Astrocyte of the spinal cord (primary cell): ENCODE data around the gene MRPL46.

Experiments
- DNase-seq: peaks from one replicate; pipeline ENCODE4 v3.0.0; 2011; ENCODE audit warnings: low read depth, low spot score
- H3K4me3 ChIP-seq: 2 replicates; pipeline ENCODE4 v1.5.1; 2011; ENCODE audit warnings: low read depth, mild to moderate bottlenecking, low read length, moderate library complexity
- CTCF ChIP-seq: IDR thresholded peaks from 2 replicates; pipeline ENCODE4 v1.5.1; 2012; ENCODE audit warnings: low read depth, mild to moderate bottlenecking, low read length, inconsistent platforms
- in situ Hi-C: cut with HindIII; loops from 2 replicates; pipeline ENCODE4 v1.10.0; 2017; ENCODE audit warnings: low sequenced_read_pairs

MRPL46 gene

GRCh38 chr15:88509321-88509720, 42.1 kb upstream of the MRPL46 start:
- in situ Hi-C loops = no loop called here
- H3K4me3 ChIP-seq = no peak overlapping the region
- no peak for DNase-seq
- TF ChIP-seq CTCF = no peak

GRCh38 chr15:88506628-88507027, 39.4 kb upstream of the MRPL46 start:
- TF ChIP-seq CTCF = no peak
- no peak overlapping the region for H3K4me3 ChIP-seq
- DNase-seq = no peak
- in situ Hi-C loops = no loop called here

GRCh38 chr15:88505721-88506120, 38.5 kb upstream of the MRPL46 start:
- no peak for TF ChIP-seq CTCF
- no peak for DNase-seq
- in situ Hi-C loops = no loop called here
- H3K4me3 ChIP-seq = no peak overlapping the region

GRCh38 chr15:88504445-88504844, 37.3 kb upstream of the MRPL46 start:
- no peak overlapping the region for H3K4me3 ChIP-seq
- DNase-seq = no peak
- no peak for TF ChIP-seq CTCF
- in situ Hi-C loops = no loop called here

GRCh38 chr15:88498996-88499395, 31.8 kb upstream of the MRPL46 start:
- no peak for TF ChIP-seq CTCF
- no peak overlapping the region for H3K4me3 ChIP-seq
- in situ Hi-C loops = no loop called here
- DNase-seq = no peak

- no peak for DNase-seq
- in situ Hi-C loops = no loop called here
- no peak for TF ChIP-seq CTCF
- no peak overlapping the region for H3K4me3 ChIP-seq
Observed at GRCh38 chr15:88497109-88497765, 30.0 kb upstream of the MRPL46 start.
